Renal cortex interstitium (tissue), 11 donors: ENCODE data around the gene FASTK. TPM values are rescaled to one million over a fixed set of nuclear protein-coding genes. Genes with fewer than 3 reads are reported as not detected.

Source experiments
- DNase-seq, 11 donors: peaks; one replicate each; pipeline ENCODE4 v3.0.0-alpha.2; 2013; ENCODE audit warnings: low read depth in 9 of 11, low spot score in 4 of 11; ENCODE audit errors: extremely low read depth in 1 of 11
- polyA plus RNA-seq, 3 donors: library from polyadenylated mRNA; unstranded; fragments of 120-200 nt; gene quantifications; one replicate each; pipeline ENCODE4 v1.2.1, GENCODE V29; 2013; ENCODE audit not compliant: insufficient read length in 3 of 3

FASTK gene
- polyA plus RNA-seq, 3 donors = 50.6 to 75.0 (median 71.7) TPM

DNA sequence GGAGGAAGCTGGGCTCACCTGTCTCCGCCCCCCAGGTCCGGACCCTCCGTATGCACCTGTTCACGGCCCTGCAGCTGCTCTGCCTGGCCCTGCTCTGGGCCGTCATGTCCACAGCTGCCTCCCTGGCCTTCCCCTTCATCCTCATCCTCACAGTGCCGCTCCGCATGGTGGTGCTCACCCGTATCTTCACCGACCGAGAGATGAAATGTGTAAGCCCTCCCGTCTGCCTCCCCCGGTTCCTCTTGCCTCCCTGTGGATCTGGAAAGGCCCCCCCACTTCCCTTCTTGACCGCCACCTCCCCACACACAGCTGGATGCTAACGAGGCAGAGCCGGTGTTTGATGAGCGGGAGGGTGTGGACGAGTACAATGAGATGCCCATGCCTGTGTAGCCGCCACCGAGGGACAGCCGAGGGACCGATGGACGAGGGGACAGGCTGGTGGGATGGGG, 4.6 kb downstream of the FASTK start:
- no peak for DNase-seq

DNA sequence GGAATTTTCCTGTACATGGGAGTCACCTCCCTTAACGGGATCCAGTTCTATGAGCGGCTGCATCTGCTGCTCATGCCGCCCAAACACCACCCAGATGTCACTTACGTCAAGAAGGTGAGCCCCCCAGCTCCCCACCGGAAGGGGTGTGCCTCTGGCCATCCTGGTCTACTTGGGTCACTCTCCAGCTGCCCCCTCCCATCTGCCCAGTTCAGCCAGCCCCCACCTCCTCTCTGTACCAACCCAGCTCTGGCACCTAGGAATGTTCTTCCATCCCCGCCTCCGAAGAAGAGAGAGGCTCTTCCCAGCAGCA, 5.0 kb downstream of the FASTK start:
- no peak for DNase-seq

DNA sequence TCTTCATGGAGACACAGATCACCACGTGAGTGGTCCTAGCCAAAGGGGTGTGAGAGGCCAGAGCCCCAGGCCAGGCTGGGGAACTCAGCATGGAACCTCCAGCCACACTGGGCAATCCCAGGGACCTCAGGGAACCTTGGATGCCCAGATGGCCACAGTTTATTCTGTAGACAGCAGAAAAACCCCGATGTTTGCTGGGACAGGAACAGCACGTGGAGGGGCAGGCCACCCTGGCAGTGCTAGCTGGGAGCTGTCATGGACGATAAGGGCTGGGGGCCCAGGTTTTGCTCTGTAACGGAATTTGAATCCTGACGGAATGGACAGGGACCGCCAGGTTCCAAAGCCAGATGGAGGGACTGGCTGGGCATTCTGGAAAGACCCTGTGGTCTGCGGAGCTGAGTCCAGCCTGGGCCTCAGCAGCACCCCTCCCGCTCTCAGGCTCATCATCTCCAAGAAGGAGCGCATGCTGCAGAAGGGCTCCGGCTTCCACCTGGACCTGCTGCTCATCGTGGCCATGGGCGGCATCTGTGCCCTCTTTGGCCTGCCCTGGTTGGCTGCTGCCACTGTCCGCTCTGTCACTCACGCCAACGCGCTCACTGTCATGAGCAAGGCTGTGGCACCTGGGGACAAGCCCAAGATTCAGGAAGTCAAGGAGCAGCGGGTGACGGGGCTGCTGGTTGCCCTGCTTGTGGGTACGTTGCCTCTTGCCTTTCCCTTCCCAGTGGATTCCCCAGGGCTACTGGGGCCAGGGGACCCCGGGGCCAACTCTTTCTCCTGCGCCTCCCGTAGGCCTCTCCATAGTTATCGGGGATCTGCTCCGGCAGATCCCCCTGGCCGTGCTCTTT, 5.6 kb downstream of the FASTK start:
- DNase-seq = no peak

DNA sequence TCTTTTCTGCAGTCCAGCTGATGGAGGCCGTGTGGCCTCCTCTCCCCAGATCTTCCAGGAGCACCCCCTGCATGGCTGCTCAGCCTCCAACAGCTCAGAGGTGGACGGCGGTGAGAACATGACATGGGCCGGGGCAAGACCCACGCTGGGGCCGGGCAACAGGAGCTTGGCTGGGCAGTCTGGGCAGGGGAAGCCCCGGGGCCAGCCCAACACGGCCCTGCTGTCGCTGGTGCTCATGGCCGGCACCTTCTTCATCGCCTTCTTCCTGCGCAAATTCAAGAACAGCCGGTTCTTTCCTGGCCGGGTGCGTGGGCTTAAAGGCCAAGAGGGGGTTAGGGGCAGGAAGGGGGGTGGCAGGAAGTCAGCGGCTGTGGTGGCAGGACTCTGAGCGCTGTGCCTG, 6.6 kb downstream of the FASTK start:
- no peak for DNase-seq

- no peak for DNase-seq
These were observed 9.4 kb downstream of the FASTK start for GRCh38 chr7:151071032-151071866.

DNA sequence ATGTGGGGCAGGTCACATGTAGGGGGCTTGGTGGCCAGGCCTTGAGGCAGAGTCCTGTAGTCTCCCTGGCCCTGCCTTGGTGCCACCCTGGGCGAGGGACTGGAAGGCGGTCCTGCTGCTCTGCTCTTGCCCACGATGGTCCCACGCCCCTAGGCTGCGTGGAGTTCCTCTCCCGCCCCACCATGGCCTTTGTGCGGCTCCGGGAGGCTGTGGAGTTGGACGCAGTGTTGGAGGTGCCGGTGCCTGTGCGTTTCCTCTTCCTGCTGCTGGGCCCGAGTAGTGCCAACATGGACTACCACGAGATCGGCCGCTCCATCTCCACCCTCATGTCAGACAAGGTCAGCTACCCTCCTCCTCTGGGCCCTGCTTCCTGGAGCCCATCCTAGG, 10.0 kb downstream of the FASTK start:
- no peak for DNase-seq

GRCh38 chr7:151069841-151070573, 10.6 kb downstream of the FASTK start:
- DNase-seq = no peak

- DNase-seq = no peak
These were observed 12.4 kb downstream of the FASTK start for GRCh38 chr7:151068069-151068773.

DNA sequence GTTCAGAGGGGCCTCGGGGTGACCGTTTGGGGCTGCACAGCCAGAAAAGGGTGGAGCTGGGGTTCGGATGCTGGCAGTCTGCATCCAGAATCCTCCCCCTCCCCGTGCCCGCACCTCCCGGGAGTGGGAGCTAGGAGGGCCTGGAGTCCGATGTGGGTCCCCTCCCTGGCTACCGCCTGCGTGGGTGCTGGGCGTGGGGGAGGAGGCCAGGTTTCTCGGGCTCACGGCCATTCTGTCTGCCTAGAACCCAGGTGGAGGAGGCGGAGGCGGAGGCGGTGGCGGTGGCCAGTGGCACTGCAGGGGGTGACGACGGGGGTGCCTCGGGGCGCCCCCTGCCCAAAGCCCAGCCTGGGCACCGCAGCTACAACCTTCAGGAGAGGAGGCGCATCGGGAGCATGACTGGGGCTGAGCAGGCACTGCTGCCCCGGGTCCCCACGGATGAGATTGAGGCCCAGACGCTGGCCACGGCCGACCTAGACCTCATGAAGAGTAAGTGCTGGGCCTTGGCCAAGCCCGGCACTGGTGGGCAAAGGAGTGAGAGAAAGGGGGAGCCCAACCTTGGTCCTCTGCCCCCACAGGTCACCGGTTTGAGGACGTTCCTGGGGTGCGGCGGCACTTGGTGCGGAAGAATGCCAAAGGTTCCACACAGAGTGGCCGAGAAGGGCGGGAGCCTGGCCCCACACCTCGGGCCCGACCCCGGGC, 14.2 kb downstream of the FASTK start:
- DNase-seq = no peak

GRCh38 chr7:151065516-151065915, 15.1 kb downstream of the FASTK start:
- DNase-seq = no peak

GRCh38 chr7:151064993-151065392, 15.6 kb downstream of the FASTK start:
- no peak for DNase-seq

DNA sequence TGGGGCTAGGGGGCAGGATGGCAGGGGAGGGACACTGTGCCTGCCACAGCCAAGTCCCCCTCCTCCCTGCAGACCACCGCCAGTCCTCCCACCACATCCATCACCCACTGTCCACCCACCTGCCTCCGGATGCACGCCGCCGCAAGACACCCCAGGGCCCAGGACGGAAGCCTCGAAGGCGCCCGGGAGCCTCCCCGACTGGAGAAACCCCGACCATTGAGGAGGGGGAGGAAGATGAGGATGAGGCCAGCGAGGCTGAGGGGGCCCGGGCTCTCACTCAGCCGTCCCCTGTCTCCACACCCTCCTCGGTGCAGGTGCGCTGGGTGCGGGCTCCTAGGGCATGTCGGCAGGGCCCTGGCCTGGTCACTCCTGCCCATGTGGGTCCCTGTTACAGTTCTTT, 16.2 kb downstream of the FASTK start:
- no peak for DNase-seq

GRCh38 chr7:151063212-151063561, 17.4 kb downstream of the FASTK start:
- DNase-seq = no peak

DNA sequence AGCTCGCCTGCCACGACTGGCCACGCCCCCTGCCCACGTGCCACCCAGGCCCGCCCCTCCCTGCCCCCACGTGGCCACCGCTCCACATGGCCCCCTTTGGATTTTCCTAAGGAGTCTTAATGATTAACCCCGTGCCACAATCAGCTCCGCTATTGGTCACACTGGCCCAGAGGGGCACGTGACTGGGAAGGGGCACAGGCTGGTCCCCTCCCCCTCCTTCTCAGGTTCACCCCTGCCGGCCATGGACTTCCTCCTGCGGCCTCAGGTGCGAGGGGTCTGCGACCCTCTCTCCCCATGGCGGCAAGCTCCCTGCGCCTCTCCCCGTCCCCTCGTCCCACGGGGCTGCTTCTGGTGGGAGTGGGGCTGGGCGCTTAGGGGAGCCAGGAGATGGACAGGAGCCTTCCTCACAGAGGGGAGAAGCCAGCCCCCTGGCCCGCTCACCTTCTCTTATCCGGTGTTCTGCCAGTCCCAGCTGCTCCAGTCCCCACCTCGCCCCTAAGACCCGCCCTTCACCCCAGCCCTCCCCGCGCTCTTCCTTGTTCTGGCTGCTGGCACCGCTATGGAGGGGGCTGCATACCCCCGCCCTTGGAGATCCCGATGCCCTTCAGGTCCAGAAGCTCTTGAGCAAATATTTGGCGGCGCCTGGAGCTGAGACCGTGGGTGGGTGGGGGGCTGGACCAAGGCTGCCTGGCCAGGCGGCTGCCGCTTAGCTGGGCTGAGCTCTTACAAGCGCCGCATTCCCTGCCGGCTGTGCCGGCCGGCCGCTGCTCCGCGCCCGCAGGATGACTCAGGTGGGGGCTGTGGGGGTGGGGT, 18.0 kb downstream of the FASTK start:
- DNase-seq = peak in 3 of 11 donors; percentile 68 to 87 (median 81)

DNA sequence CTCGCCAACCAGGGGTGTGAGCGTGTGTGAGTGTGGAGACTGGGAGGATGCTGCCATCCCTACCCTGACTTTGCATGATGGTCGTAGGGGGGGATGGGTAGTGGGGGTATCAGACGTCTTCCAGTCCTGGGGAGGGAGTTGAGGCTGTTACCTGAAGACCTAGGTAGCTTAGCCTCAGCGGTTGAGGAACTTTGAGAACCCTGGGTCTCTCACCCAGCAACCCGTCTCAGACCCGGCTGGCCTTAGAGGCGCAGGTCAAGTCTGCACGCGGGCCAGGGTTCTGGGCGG, 18.6 kb downstream of the FASTK start:
- no peak for DNase-seq

DNA sequence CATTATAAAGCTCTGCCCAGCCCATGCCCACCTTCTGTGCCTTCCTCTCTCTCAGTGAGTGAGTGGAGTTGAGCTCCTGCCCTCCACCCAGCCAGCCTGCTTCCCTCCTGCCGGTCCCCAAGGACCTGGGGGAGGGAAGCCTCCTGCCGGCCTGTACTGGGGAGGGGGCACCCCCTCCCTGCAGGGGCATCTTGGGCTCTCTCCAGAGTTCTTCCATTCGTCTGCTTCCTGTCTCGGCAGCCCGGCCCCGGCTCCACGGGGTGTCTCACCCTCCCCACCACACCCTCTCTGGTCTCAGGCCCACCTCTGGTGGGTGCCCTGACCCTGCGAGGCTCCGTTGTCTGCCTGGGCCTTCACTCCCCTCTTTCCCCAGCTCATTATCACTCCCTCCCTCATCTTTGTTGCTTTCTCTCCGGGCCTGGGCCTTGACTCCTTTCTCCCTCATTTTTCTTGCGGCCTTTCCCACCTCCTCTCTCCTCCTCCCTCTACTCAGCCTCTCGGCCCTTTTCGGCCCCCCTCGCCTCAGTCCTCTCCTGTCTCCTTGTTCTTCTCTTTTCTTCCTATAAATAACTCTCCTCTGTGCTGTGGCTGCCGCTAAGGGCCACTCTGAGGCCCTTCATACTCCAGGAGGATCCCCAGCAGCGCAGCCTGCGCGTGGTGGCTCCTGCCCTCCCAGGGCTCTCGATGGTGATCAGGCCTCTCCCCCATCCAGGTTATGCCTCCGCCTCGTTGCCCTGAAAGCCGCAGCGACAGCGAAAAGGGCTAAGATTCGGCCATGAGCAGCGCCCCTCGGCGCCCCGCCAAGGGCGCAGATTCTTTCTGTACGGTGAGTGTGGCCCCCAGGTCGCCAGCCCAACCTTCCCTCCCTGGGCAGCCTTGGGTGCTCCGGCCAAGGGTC, 19.1 kb downstream of the FASTK start:
- DNase-seq = no peak
